HG03025 (cell line): Measurements from ENCODE around the gene CFAP69.

Experiments used
- ATAC-seq: cut with Tn5 transposase; IDR thresholded peaks from one replicate; pipeline ENCODE4 v1.9.1; 2021; ENCODE audit warnings: mild to moderate bottlenecking, moderate library complexity; ENCODE audit not compliant: unreplicated experiment, low FRiP score

The CFAP69 gene

GRCh38 chr7:90244909-90245851, at the start of gene CFAP69:
Gene CFAP69 (plus strand): TSS chr7:90245174. CDS start chr7:90245425, 251 bp downstream.
- ATAC-seq, result peak; percentile 86

- no peak for ATAC-seq
These were observed 43.3 kb upstream of the CFAP69 start for GRCh38 chr7:90201500-90202195.

GRCh38 chr7:90207956-90208355, 37.0 kb upstream of the CFAP69 start:
- no peak for ATAC-seq

GRCh38 chr7:90209776-90210175, 35.2 kb upstream of the CFAP69 start:
- ATAC-seq, result no peak

- ATAC-seq, result no peak
These were observed 34.5 kb upstream of the CFAP69 start for GRCh38 chr7:90210475-90210874.

GRCh38 chr7:90210981-90211380, 34.0 kb upstream of the CFAP69 start:
- ATAC-seq, result no peak

GRCh38 chr7:90211391-90212148, 33.4 kb upstream of the CFAP69 start, which contains the start of gene STEAP2:
Gene STEAP2 (plus strand): TSS chr7:90211740. CDS start chr7:90225083, 13,343 bp downstream.
- peak; percentile 63 for ATAC-seq

- no peak for ATAC-seq
These were observed 32.9 kb upstream of the CFAP69 start for GRCh38 chr7:90212149-90212495.

- ATAC-seq, result no peak
These were observed 31.5 kb upstream of the CFAP69 start for GRCh38 chr7:90213521-90213920.

GRCh38 chr7:90216080-90216674, 28.8 kb upstream of the CFAP69 start:
- no peak for ATAC-seq

- no peak for ATAC-seq
These were observed 28.2 kb upstream of the CFAP69 start for GRCh38 chr7:90216771-90217170.

- no peak for ATAC-seq
These were observed 22.6 kb upstream of the CFAP69 start for GRCh38 chr7:90222390-90222789.

GRCh38 chr7:90222811-90223725, 21.9 kb upstream of the CFAP69 start:
- ATAC-seq, result no peak

GRCh38 chr7:90224195-90224594, 20.8 kb upstream of the CFAP69 start:
- ATAC-seq, result no peak

- no peak for ATAC-seq
These were observed 19.8 kb upstream of the CFAP69 start for GRCh38 chr7:90225181-90225580.

GRCh38 chr7:90225601-90226000, 19.4 kb upstream of the CFAP69 start:
- ATAC-seq, result no peak

GRCh38 chr7:90227259-90227658, 17.7 kb upstream of the CFAP69 start:
- ATAC-seq, result no peak

GRCh38 chr7:90229682-90230081, 15.3 kb upstream of the CFAP69 start:
- no peak for ATAC-seq

GRCh38 chr7:90230834-90231233, 14.1 kb upstream of the CFAP69 start:
- no peak for ATAC-seq
